Glutamatergic neuron (in vitro differentiated cells): ENCODE measurements around the gene SLAIN1. TPM values are rescaled to one million over a fixed set of nuclear protein-coding genes. Genes with fewer than 3 reads are reported as not detected.

Experiments used
- DNase-seq: peaks from one replicate; pipeline ENCODE4 v3.0.0; 2022
- H3K27ac Mint-ChIP-seq: one replicate; pipeline ENCODE4 v1.8.0; 2020; ENCODE audit warnings: mild to moderate bottlenecking, mixed read lengths, inconsistent platforms; ENCODE audit not compliant: unreplicated experiment
- H3K27me3 Mint-ChIP-seq: one replicate; pipeline ENCODE4 v1.8.0; 2020; ENCODE audit warnings: mild to moderate bottlenecking, moderate library complexity, mixed read lengths, inconsistent platforms; ENCODE audit not compliant: unreplicated experiment
- H3K36me3 Mint-ChIP-seq: one replicate; pipeline ENCODE4 v1.8.0; 2020; ENCODE audit warnings: mild to moderate bottlenecking, mixed read lengths, inconsistent platforms; ENCODE audit not compliant: unreplicated experiment
- H3K4me1 Mint-ChIP-seq: one replicate; pipeline ENCODE4 v1.8.0; 2020; ENCODE audit warnings: mild to moderate bottlenecking, low read depth, mixed read lengths, inconsistent platforms; ENCODE audit not compliant: unreplicated experiment
- H3K4me3 Mint-ChIP-seq: one replicate; pipeline ENCODE4 v1.8.0; 2020; ENCODE audit warnings: mild to moderate bottlenecking, mixed read lengths, inconsistent platforms; ENCODE audit not compliant: unreplicated experiment
- H3K9me3 Mint-ChIP-seq: one replicate; pipeline ENCODE4 v1.8.0; 2020; ENCODE audit warnings: mild to moderate bottlenecking, moderate library complexity, mixed read lengths, inconsistent platforms; ENCODE audit not compliant: unreplicated experiment
- CTCF ChIP-seq: fragments of 200-600 bp; sonication (generic); IDR thresholded peaks from one replicate; pipeline ENCODE4 v1.5.0; 2021; ENCODE audit not compliant: partially characterized antibody, unreplicated experiment
- microRNA-seq: library from miRNA; unstranded; fragments of <30 nt; microRNA quantifications from one replicate; pipeline ENCODE4, GENCODE V29; 2020; ENCODE audit not compliant: unreplicated experiment
- total RNA-seq: library from RNA; stranded (reverse); fragmentation: NEBNext Ultra II Directional; extraction: Animal tissue kit (Norgen Biotek cat#: 25700); gene quantifications from one replicate; pipeline ENCODE4 v1.2.1, GENCODE V29; 2021; ENCODE audit not compliant: unreplicated experiment

Gene SLAIN1
- total RNA-seq, 1 donor from 2014 or later, result 120 TPM

GRCh38 chr13:77810430-77810829 is 112.9 kb downstream of the SLAIN1 start:
- no peak overlapping the region for H3K4me3 Mint-ChIP-seq
- no peaks in the 10 kb centered on the region for H3K36me3 Mint-ChIP-seq
- H3K27ac Mint-ChIP-seq, result no peak overlapping the region
- no peaks in the 10 kb centered on the region for H3K27me3 Mint-ChIP-seq
- DNase-seq, result no peak
- TF ChIP-seq CTCF, result peak; percentile 34
- H3K9me3 Mint-ChIP-seq, result no peaks in the 10 kb centered on the region
- H3K4me1 Mint-ChIP-seq, result peaks cover 2% of the 10 kb centered on the region

GRCh38 chr13:77810878-77811277 is 113.4 kb downstream of the SLAIN1 start:
- Mint-ChIP-seq H3K27ac (no peak overlapping the region), H3K36me3 (no peaks in the 10 kb centered on the region), H3K27me3 (no peaks in the 10 kb centered on the region), H3K4me1 (peaks cover 2% of the 10 kb centered on the region), H3K9me3 (no peaks in the 10 kb centered on the region), H3K4me3 (no peak overlapping the region)
- no peak for TF ChIP-seq CTCF
- no peak for DNase-seq

- H3K4me1 Mint-ChIP-seq, result peaks cover 2% of the 10 kb centered on the region
- TF ChIP-seq CTCF, result no peak
- no peaks in the 10 kb centered on the region for H3K27me3 Mint-ChIP-seq
Observed at GRCh38 chr13:77811381-77811780, 113.9 kb downstream of the SLAIN1 start.

DNA sequence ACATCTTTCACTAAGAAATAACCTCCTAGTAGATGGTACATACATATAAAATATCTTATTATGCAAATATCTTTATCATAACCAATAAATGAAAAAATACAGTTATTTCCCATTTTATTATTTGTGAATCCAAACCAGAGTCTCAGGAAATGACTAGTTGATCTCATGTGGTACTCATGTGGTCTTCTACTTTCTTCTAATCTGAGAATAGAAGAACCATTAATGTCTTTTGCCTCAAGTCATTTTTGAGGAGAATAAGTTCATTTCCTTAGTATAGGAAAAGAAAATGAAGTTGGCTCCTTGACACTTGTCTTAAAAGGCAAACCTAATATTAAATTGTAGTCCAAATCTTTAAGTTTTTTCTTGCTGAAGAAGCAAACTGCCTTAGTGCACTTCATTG is 114.5 kb downstream of the SLAIN1 start:
- no peaks in the 10 kb centered on the region for H3K27me3 Mint-ChIP-seq
- peaks cover 2% of the 10 kb centered on the region for H3K4me1 Mint-ChIP-seq
- no peak for TF ChIP-seq CTCF
- H3K9me3 Mint-ChIP-seq, result no peaks in the 10 kb centered on the region
- no peaks in the 10 kb centered on the region for H3K36me3 Mint-ChIP-seq
- H3K27ac Mint-ChIP-seq, result no peak overlapping the region
- DNase-seq, result no peak
- H3K4me3 Mint-ChIP-seq, result no peak overlapping the region

More at GRCh38 chr13:77811381-77811780, 113.9 kb downstream of the SLAIN1 start:
- DNase-seq, result no peak
- Mint-ChIP-seq H3K9me3 (no peaks in the 10 kb centered on the region), H3K36me3 (no peaks in the 10 kb centered on the region), H3K27ac (no peak overlapping the region), H3K4me3 (no peak overlapping the region)

Small RNA genes within 50 kb of the gene (microRNA-seq; reads per million reads assigned to microRNA genes)
- 1.4 reads per million, percentile 3 among the genes with 10 or more reads in this experiment for gene MIR3665

Other genes with a start within 250 kb of the SLAIN1 start
- not detected for gene SCEL, start 162.0 kb upstream of the SLAIN1 start, total RNA-seq
- gene EDNRB, start 221.1 kb downstream of the SLAIN1 start, total RNA-seq, result 0.10 TPM